Common myeloid progenitor, CD34-positive (primary cell): Measurements from ENCODE around the gene TRIM24.
A peak's percentile ranks its signal among the peaks of the same experiment; 100 is the strongest.

ENCODE experiments used
- CTCF ChIA-PET: fragments of 350-600 bp; sonication (Branson Sonifier 250); formaldehyde crosslinking; loops from one replicate; lab custom pipeline; 2021; ENCODE audit warnings: antibody characterized with exemption; lab: Charles Lee
- POLR2A ChIA-PET: fragments of 350-600 bp; sonication (Branson Sonifier 250); formaldehyde crosslinking; loops from one replicate; lab custom pipeline; 2021; ENCODE audit warnings: antibody characterized with exemption; lab: Charles Lee
- DNase-seq, 3 donors: peaks; one replicate each; pipeline versions ENCODE4 v3.0.0 to v3.0.0-alpha.2; 2013
- H3K27ac ChIP-seq, 2 experiments: 1 replicate in 1 of 2; 2 replicates in 1 of 2; pipeline ENCODE4 v1.7.0; 2013; ENCODE audit warnings: inconsistent platforms in 2 of 2, low read length in 2 of 2, mild to moderate bottlenecking in 2 of 2, low read depth in 1 of 2, moderate library complexity in 1 of 2; ENCODE audit not compliant: severe bottlenecking in 2 of 2, insufficient read depth in 1 of 2, poor library complexity in 1 of 2
- H3K27me3 ChIP-seq, 5 experiments: replicated peaks in 2 of 5; 1 replicate in 3 of 5; 2 replicates in 2 of 5; pipeline versions ENCODE4 v1.6.1 to v1.7.0; 2013; ENCODE audit warnings: low read length in 4 of 5, mild to moderate bottlenecking in 2 of 5, moderate library complexity in 2 of 5, inconsistent platforms in 1 of 5; ENCODE audit not compliant: insufficient read depth in 5 of 5, control insufficient read depth in 4 of 5
- H3K36me3 ChIP-seq, 4 experiments: 1 replicate in 2 of 4; 2 replicates in 2 of 4; pipeline versions ENCODE4 v1.6.1 to v1.7.0; 2013; ENCODE audit warnings: low read length in 3 of 4, control low read depth in 1 of 4, mild to moderate bottlenecking in 1 of 4; ENCODE audit not compliant: control insufficient read depth in 4 of 4, insufficient read depth in 4 of 4
- H3K4me1 ChIP-seq, 4 experiments: 1 replicate in 3 of 4; 2 replicates in 1 of 4; pipeline versions ENCODE4 v1.6.1 to v1.7.1; 2013; ENCODE audit warnings: low read length in 3 of 4, mild to moderate bottlenecking in 3 of 4, control low read depth in 1 of 4, inconsistent platforms in 1 of 4, moderate library complexity in 1 of 4; ENCODE audit not compliant: control insufficient read depth in 4 of 4, insufficient read depth in 4 of 4; ENCODE audit errors: control extremely low read depth in 1 of 4
- H3K4me3 ChIP-seq, 7 experiments: 1 replicate in 4 of 7; 2 replicates in 3 of 7; pipeline versions ENCODE4 v1.5.1 to v1.7.0; 2013; ENCODE audit warnings: mild to moderate bottlenecking in 7 of 7, low read length in 6 of 7, moderate library complexity in 6 of 7, inconsistent platforms in 2 of 7, low read depth in 2 of 7, control low read depth in 1 of 7; ENCODE audit not compliant: insufficient read depth in 4 of 7, control insufficient read depth in 1 of 7; ENCODE audit errors: extremely low read depth in 1 of 7
- H3K9me3 ChIP-seq, 5 experiments: 1 replicate in 4 of 5; 2 replicates in 1 of 5; pipeline versions ENCODE4 v1.6.1 to v1.7.1; 2013; ENCODE audit warnings: low read length in 4 of 5, mild to moderate bottlenecking in 2 of 5, inconsistent platforms in 1 of 5, low read depth in 1 of 5, moderate library complexity in 1 of 5; ENCODE audit not compliant: control insufficient read depth in 4 of 5, insufficient read depth in 2 of 5; ENCODE audit errors: control extremely low read depth in 1 of 5
- WGBS: methylation state at CpG from one replicate; pipeline ENCODE4 v1.1.5; 2013; ENCODE audit not compliant: insufficient coverage; 5-methylcytosine and 5-hydroxymethylcytosine counted together

Gene TRIM24

GRCh38 chr7:138588986-138589385, 128.9 kb downstream of the TRIM24 start:
- no peak overlapping the region for H3K27ac ChIP-seq
- H3K9me3 ChIP-seq = no peaks in the 10 kb centered on the region
- POLR2A ChIA-PET = no interaction called here
- H3K4me3 ChIP-seq = no peak overlapping the region
- H3K27me3 ChIP-seq = no peaks in the 10 kb centered on the region
- peaks cover 0 to 7% (median 1%) of the 10 kb centered on the region in 4 experiments for H3K4me1 ChIP-seq
- CTCF ChIA-PET = interaction anchor here (0.5 to 1.3 kb wide), 3 partner anchors 19 to 171 kb away, joined by 3 to 4 read pairs (median 3); no protein-coding TSS in a partner anchor
- H3K36me3 ChIP-seq = peaks cover under 1 to 34% (median 17%) of the 10 kb centered on the region in 4 experiments
- DNase-seq = no peak
- no CpG with 5 or more reads among the region's 2 CpGs for WGBS

GRCh38 chr7:138590154-138590553, 130.1 kb downstream of the TRIM24 start:
- peaks cover 0 to 23% (median 8%) of the 10 kb centered on the region in 4 experiments for H3K36me3 ChIP-seq
- no peak overlapping the region for H3K4me3 ChIP-seq
- CTCF ChIA-PET = interaction anchor here (1.3 kb wide), 1 partner anchor 149 kb away, joined by 3 read pairs; no protein-coding TSS in a partner anchor
- DNase-seq = no peak
- H3K4me1 ChIP-seq = peaks cover 0 to 7% (median 0%) of the 10 kb centered on the region in 4 experiments
- H3K9me3 ChIP-seq = no peaks in the 10 kb centered on the region
- 86% methylated on average over 1 of the region's 1 CpG for WGBS
- POLR2A ChIA-PET = no interaction called here
- H3K27ac ChIP-seq = no peak overlapping the region
- no peaks in the 10 kb centered on the region for H3K27me3 ChIP-seq

- ChIA-PET CTCF (no interaction called here), POLR2A (no interaction called here)
- Histone ChIP-seq H3K27me3 (no peaks in the 10 kb centered on the region), H3K4me1 (peaks cover 0 to 2% (median 0%) of the 10 kb centered on the region in 4 experiments), H3K4me3 (no peak overlapping the region), H3K36me3 (peaks cover 0 to 4% (median 2%) of the 10 kb centered on the region in 4 experiments), H3K27ac (no peak overlapping the region), H3K9me3 (no peaks in the 10 kb centered on the region)
- WGBS = 100% methylated on average over 1 of the region's 2 CpGs
- no peak for DNase-seq
Measured at GRCh38 chr7:138595454-138595853, 135.4 kb downstream of the TRIM24 start.

GRCh38 chr7:138602451-138602850, 142.4 kb downstream of the TRIM24 start:
- Histone ChIP-seq H3K4me3 (no peak overlapping the region), H3K27me3 (no peaks in the 10 kb centered on the region), H3K4me1 (peaks cover 3 to 48% (median 27%) of the 10 kb centered on the region in 4 experiments), H3K36me3 (no peaks in the 10 kb centered on the region), H3K27ac (no peak overlapping the region), H3K9me3 (peaks cover 0 to 2% (median 0%) of the 10 kb centered on the region in 5 experiments)
- ChIA-PET CTCF (interaction anchor here (1.3 kb wide), 1 partner anchor 137 kb away, joined by 4 read pairs; no protein-coding TSS in a partner anchor), POLR2A (no interaction called here)
- WGBS = 0% methylated on average over 1 of the region's 1 CpG
- DNase-seq = peak; percentile 29 to 71 (median 68)

- H3K9me3 ChIP-seq = peaks cover 0 to 2% (median 0%) of the 10 kb centered on the region in 5 experiments
- H3K27me3 ChIP-seq = no peaks in the 10 kb centered on the region
- peaks cover 3 to 59% (median 38%) of the 10 kb centered on the region in 4 experiments for H3K4me1 ChIP-seq
- POLR2A ChIA-PET = no interaction called here
- peak in 2 of 3 donors; percentile 49 to 62 for DNase-seq
- no peak overlapping the region for H3K27ac ChIP-seq
- WGBS = 93% methylated on average over 5 of the region's 8 CpGs
- no peak overlapping the region for H3K4me3 ChIP-seq
- H3K36me3 ChIP-seq = no peaks in the 10 kb centered on the region
- CTCF ChIA-PET = interaction anchor here (1.1 to 1.3 kb wide), 2 partner anchors 21 to 37 kb away, joined by 3 to 4 read pairs; no protein-coding TSS in a partner anchor
Measured at GRCh38 chr7:138603549-138604318, 143.7 kb downstream of the TRIM24 start.

- peaks cover 0 to 2% (median 0%) of the 10 kb centered on the region in 5 experiments for H3K9me3 ChIP-seq
- H3K27me3 ChIP-seq = no peaks in the 10 kb centered on the region
- no peak overlapping the region for H3K27ac ChIP-seq
- ChIA-PET POLR2A (no interaction called here), CTCF (interaction anchor here (0.6 to 1.1 kb wide), 4 partner anchors 99 to 326 kb away, joined by 3 to 4 read pairs (median 3); no protein-coding TSS in a partner anchor)
- DNase-seq = peak in 2 of 3 donors; percentile 26 to 36
- no peaks in the 10 kb centered on the region for H3K36me3 ChIP-seq
- no peak overlapping the region for H3K4me3 ChIP-seq
- H3K4me1 ChIP-seq = peaks cover 6 to 66% (median 42%) of the 10 kb centered on the region in 4 experiments
- WGBS = 100% methylated on average over 2 of the region's 3 CpGs
Measured at GRCh38 chr7:138606236-138606635, 146.2 kb downstream of the TRIM24 start.
